Measurements from ENCODE around the gene ARHGAP6. TPM values are rescaled to one million over a fixed set of nuclear protein-coding genes. Genes with fewer than 3 reads are reported as not detected.

ARHGAP6 gene
- polyA plus RNA-seq, 2 of the 4 experiments (the other 2 are of a cell fraction): 0.04 TPM; not detected in 1

DNA sequence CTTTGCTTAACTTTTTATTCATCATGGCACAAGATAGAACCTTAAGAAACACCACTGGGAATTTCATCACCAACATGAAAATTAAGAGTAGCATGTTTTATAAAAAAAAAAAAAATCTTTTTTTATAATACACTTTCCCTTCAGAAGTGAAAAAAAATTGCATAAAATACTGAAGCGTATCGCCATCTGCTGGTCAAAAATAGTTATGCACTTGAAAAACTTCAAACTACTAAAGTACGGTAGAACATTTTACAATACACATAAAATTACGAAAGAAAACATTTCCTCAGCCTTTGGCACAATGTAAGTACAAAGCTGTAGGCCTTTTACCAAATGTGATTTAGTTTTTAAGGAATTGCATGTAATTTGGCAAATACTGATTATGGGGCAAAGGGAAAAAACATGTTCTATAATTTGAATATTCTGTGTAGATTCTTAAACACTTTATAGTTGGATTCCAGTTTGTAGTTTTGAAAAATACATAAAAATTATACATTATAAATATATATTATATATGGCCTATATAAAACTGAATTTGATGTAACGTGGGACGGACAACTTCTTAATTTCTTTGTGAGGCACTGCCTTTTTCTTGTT is 528.1 kb downstream of the ARHGAP6 start:
- ATAC-seq (no peak), FAIRE-seq (peak; percentile 28), DNase-seq (ENCODE audit: low read depth in 1 of 2, low spot score in 1 of 2) (peak in 1 of 2 experiments; percentile 23)
- TF ChIP-seq, protein P1, sequence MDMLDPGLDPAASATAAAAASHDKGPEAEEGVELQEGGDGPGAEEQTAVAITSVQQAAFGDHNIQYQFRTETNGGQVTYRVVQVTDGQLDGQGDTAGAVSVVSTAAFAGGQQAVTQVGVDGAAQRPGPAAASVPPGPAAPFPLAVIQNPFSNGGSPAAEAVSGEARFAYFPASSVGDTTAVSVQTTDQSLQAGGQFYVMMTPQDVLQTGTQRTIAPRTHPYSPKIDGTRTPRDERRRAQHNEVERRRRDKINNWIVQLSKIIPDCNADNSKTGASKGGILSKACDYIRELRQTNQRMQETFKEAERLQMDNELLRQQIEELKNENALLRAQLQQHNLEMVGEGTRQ (IDR thresholded peaks at IDR 0.05): no peak
- TF ChIP-seq RAD21 (conservative IDR thresholded peaks at IDR 0.05 in 1 of 2, IDR thresholded peaks at IDR 0.05 in 1 of 2): peak; percentile 36 to 46; a peak in 4 of 5 replicates
- TF ChIP-seq SMC3 (IDR thresholded peaks at IDR 0.05): peak; percentile 49
- TF ChIP-seq, protein P2, sequence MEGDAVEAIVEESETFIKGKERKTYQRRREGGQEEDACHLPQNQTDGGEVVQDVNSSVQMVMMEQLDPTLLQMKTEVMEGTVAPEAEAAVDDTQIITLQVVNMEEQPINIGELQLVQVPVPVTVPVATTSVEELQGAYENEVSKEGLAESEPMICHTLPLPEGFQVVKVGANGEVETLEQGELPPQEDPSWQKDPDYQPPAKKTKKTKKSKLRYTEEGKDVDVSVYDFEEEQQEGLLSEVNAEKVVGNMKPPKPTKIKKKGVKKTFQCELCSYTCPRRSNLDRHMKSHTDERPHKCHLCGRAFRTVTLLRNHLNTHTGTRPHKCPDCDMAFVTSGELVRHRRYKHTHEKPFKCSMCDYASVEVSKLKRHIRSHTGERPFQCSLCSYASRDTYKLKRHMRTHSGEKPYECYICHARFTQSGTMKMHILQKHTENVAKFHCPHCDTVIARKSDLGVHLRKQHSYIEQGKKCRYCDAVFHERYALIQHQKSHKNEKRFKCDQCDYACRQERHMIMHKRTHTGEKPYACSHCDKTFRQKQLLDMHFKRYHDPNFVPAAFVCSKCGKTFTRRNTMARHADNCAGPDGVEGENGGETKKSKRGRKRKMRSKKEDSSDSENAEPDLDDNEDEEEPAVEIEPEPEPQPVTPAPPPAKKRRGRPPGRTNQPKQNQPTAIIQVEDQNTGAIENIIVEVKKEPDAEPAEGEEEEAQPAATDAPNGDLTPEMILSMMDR (IDR thresholded peaks at IDR 0.05): peak; percentile 63
- TF ChIP-seq JUNB (IDR thresholded peaks at IDR 0.05): no peak
- no peaks in the 10 kb centered on the region for H3K4me1 ChIP-seq
- POLR2A ChIA-PET: no interaction called here
- no peak overlapping the region for H3K27ac ChIP-seq
- 29% methylated on average over 6 of the region's 6 CpGs for WGBS (ENCODE audit: missing lambda C conversion rate)
- H3K4me3 ChIP-seq: no peak overlapping the region
- no peaks in the 10 kb centered on the region for H3K9me3 ChIP-seq
- H3K4me2 ChIP-seq: no peak overlapping the region
- CTCF ChIA-PET: interaction anchor here (0.6 to 5.8 kb wide), 7 partner anchors 10 to 1839 kb away, joined by 3 to 42 read pairs (median 3); no protein-coding TSS in a partner anchor

DNA sequence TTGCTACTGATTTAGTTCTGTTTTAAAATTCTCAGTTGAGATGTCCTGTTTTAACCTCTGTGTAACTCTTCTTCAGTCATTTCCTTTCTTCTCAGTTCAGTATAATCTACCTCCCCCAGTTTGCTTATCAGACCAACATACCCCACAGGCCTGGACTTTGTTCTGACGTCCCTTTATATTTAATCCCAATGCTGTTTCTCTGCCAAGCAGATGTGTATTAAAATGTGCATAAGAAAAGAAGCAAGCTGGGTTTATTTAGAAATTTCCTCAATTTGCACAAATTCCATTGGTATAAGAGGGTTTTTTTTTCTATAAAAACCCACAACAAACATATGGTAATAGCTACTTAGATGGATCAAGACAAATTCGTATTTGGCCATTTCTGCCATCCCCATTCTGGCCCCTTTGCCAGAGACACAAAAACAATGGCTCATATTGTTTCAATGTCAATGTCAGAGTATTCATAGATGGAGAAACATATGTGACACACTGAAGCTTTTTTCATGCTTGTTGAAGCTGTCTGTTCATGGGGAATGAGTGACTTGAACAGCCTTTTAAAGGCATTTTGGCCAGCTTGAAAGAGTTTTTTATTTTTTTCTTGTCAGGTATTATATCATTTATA is 530.0 kb downstream of the ARHGAP6 start:
- DNase-seq (ENCODE audit: low read depth in 1 of 2, low spot score in 1 of 2) (no peak), FAIRE-seq (no peak), ATAC-seq (no peak)
- 49% methylated on average over 2 of the region's 2 CpGs for whole genome bisulfite sequencing (ENCODE audit: missing lambda C conversion rate)
- ChIA-PET CTCF (interaction anchor here (0.7 to 5.8 kb wide), 6 partner anchors 8 to 1148 kb away, joined by 3 to 42 read pairs (median 4); no protein-coding TSS in a partner anchor), POLR2A (no interaction called here)
- no peaks in the 10 kb centered on the region for H3K9me3 ChIP-seq
- no peaks in the 10 kb centered on the region for H3K4me1 ChIP-seq
- H3K4me2 ChIP-seq: no peak overlapping the region
- TF ChIP-seq PHF8 (IDR thresholded peaks at IDR 0.05; ENCODE audit: borderline replicate concordance, low read depth) (no peak), HEYL (CRISPR knock-in tag; IDR thresholded peaks at IDR 0.05) (no peak), HDAC2 (IDR thresholded peaks at IDR 0.05) (no peak), ESRRA (IDR thresholded peaks at IDR 0.05; ENCODE audit: borderline replicate concordance, low read length) (no peak), MAZ (IDR thresholded peaks at IDR 0.05; ENCODE audit: borderline replicate concordance, low read depth, low read length) (no peak), KDM1A (IDR thresholded peaks at IDR 0.05; ENCODE audit: low read depth) (no peak), HOXB13 (CRISPR knock-in tag; IDR thresholded peaks at IDR 0.05; ENCODE audit: low read depth) (no peak)
- TF ChIP-seq, protein P3, sequence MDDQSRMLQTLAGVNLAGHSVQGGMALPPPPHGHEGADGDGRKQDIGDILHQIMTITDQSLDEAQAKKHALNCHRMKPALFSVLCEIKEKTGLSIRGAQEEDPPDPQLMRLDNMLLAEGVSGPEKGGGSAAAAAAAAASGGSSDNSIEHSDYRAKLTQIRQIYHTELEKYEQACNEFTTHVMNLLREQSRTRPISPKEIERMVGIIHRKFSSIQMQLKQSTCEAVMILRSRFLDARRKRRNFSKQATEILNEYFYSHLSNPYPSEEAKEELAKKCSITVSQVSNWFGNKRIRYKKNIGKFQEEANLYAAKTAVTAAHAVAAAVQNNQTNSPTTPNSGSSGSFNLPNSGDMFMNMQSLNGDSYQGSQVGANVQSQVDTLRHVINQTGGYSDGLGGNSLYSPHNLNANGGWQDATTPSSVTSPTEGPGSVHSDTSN (IDR thresholded peaks at IDR 0.05): no peak
- TF ChIP-seq, protein P2 (IDR thresholded peaks at IDR 0.05): no peak
- TF ChIP-seq, protein P4, sequence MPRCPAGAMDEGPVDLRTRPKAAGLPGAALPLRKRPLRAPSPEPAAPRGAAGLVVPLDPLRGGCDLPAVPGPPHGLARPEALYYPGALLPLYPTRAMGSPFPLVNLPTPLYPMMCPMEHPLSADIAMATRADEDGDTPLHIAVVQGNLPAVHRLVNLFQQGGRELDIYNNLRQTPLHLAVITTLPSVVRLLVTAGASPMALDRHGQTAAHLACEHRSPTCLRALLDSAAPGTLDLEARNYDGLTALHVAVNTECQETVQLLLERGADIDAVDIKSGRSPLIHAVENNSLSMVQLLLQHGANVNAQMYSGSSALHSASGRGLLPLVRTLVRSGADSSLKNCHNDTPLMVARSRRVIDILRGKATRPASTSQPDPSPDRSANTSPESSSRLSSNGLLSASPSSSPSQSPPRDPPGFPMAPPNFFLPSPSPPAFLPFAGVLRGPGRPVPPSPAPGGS (IDR thresholded peaks at IDR 0.05): no peak
- TF ChIP-seq, protein P5, sequence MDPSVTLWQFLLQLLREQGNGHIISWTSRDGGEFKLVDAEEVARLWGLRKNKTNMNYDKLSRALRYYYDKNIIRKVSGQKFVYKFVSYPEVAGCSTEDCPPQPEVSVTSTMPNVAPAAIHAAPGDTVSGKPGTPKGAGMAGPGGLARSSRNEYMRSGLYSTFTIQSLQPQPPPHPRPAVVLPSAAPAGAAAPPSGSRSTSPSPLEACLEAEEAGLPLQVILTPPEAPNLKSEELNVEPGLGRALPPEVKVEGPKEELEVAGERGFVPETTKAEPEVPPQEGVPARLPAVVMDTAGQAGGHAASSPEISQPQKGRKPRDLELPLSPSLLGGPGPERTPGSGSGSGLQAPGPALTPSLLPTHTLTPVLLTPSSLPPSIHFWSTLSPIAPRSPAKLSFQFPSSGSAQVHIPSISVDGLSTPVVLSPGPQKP (IDR thresholded peaks at IDR 0.05; ENCODE audit: low read depth, low read length): no peak
- no peak overlapping the region for H3K27ac ChIP-seq
- H3K4me3 ChIP-seq: no peak overlapping the region

All from A549 (cell line).